HepG2 (cell line): ENCODE measurements around the gene S100P.

Experiments used
- ATF4 ChIP-seq, 2 experiments: fragments of 450-650 bp in 1 of 2; sonication (generic) in 1 of 2; formaldehyde crosslinking; IDR thresholded peaks; 2 replicates each; pipeline versions ENCODE4 v1.5.0 to v1.8.0; 2020 to 2022; ENCODE audit warnings: mild to moderate bottlenecking in 1 of 2, missing genetic modification reagents in 1 of 2
- HES4 ChIP-seq: sonication (generic); formaldehyde crosslinking; IDR thresholded peaks from 2 replicates; pipeline ENCODE4 v1.9.0; 2021; ENCODE audit warnings: mild to moderate bottlenecking, missing genetic modification reagents, borderline replicate concordance
- PATZ1 ChIP-seq: sonication (generic); formaldehyde crosslinking; IDR thresholded peaks from 2 replicates; pipeline ENCODE4 v1.4.0; 2020; ENCODE audit warnings: missing genetic modification reagents
- RBAK ChIP-seq: sonication (generic); formaldehyde crosslinking; IDR thresholded peaks from 2 replicates; pipeline ENCODE4 v1.5.1; 2020; ENCODE audit warnings: mild to moderate bottlenecking, missing genetic modification reagents
- ZNF232 ChIP-seq: sonication (generic); formaldehyde crosslinking; IDR thresholded peaks from 2 replicates; pipeline ENCODE4 v1.4.0; 2020; ENCODE audit warnings: missing genetic modification reagents, borderline replicate concordance

- TF ChIP-seq PATZ1 (CRISPR knock-in tag) (no peak), HES4 (no peak), ATF4 (CRISPR knock-in tag; IDR thresholded peaks at IDR 0.05) (no peak), ZNF232 (CRISPR knock-in tag) (no peak), RBAK (CRISPR knock-in tag) (no peak)
Observed at GRCh38 chr4:6676722-6677558, 16.7 kb upstream of the S100P start.
